HG02938 (cell line): ENCODE results near the gene TMEM213.
A peak's percentile ranks its signal among the peaks of the same experiment; 100 is the strongest.

Experiments used
- ATAC-seq: cut with Tn5 transposase; IDR thresholded peaks from one replicate; pipeline ENCODE4 v1.9.1; 2021; ENCODE audit warnings: mild to moderate bottlenecking, moderate library complexity; ENCODE audit not compliant: unreplicated experiment

The TMEM213 gene, protein sequence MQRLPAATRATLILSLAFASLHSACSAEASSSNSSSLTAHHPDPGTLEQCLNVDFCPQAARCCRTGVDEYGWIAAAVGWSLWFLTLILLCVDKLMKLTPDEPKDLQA

GRCh38 chr7:138797715-138798320, at the start of gene TMEM213, which contains the start of gene ATP6V0A4:
TSS of gene TMEM213 (plus strand) at chr7:138797994. CDS start at chr7:138798105, 111 bp downstream.
TSS of gene ATP6V0A4 (minus strand) at chr7:138798196. CDS start at chr7:138771247, 26,949 bp downstream.
- ATAC-seq = no peak

GRCh38 chr7:138748666-138749065, 49.1 kb upstream of the TMEM213 start:
- no peak for ATAC-seq

- no peak for ATAC-seq
Observed at GRCh38 chr7:138749960-138750359, 47.8 kb upstream of the TMEM213 start.

- no peak for ATAC-seq
Observed at GRCh38 chr7:138750473-138750872, 47.3 kb upstream of the TMEM213 start.

DNA sequence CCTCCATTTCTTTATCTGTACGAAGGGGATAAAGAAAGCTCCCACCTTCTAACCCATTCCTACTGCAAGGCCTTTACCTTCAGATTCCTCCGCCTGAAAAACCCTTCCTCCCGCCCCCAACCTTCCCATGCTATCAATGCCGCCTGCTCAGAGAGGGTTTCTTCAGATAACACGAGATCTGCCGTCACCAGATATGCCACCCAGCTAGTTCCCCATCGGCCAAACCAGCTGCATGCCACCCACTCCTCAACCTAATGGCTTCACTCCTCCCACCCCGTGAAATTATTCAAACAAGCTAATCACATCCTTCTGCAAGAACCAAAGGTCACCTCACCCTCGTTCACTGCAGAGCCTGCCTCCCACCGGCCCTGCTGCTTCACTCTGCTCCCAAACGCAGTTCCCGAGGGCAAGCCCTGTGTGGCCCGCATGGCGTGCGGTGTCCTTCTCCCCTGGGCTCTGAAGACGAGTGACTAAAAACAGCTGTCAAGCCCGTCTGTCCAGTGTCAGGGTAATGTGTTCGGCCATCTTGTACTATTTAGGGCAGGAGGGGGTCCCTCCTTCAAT, 46.8 kb upstream of the TMEM213 start:
- ATAC-seq = no peak

DNA sequence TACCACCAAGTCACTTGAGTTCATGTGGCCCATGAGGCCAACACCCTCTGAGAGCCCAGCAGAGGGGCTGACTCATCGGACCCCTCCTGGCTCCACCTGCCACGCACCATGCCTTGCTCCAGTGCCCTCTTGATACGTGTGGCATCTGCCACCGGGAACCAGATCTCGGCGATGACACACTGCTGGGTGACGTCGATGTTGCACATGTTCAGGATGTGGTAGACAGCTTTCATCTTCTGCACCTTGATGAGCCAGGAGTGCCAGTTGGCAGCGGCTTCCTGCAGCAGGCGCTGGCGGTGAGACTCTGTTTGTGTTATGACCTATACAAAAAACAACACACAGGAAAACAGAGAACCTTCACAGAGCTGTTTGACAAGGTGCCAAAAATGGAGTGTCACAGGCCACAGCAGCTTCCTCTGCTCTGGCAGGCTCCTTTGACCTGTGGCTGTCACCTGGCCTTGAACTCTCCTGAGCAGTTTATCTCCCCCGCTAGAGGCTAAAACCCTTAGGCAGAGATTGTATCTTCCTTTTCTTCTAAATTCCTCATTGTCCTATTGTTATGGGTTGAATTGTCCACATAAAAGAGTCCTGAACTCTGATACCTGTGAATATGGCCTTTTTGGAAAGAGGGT, 45.2 kb upstream of the TMEM213 start:
- ATAC-seq = peak; percentile 75

DNA sequence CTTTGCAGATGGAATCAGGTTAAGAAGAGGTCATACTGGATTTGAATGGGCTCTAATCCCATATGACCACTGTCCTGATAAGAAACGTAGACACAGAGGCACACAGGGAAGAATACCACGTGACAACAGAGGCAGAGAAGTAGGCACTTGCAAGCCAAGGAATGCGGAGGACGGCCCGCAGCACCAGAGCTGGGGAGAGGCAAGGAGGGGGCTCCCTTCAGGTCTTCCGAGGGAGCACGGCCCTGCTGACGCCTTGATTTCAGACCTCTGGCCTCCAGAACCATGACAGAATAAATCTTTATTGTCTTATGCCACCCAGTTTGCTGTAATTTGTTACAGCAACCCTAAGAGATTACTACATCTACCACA, 44.7 kb upstream of the TMEM213 start:
- ATAC-seq = no peak

DNA sequence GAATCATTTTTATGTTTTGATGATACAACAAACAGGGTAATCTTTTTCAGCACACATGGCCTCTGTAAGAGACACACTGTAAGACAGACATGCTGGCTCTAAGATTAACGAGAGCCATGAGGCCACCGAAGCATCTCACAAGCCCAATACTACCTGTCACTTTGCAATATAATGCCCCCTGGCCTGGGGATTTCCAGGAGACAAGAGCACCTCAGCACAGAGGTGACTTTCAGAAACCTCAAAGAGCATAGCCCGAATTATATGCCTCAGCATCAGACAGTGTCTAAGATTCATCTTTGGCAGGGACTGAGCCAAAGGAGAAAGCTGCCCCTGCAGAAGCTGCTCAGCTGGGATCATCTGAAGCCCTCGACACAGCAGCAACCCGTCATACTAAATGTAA, 44.2 kb upstream of the TMEM213 start:
- no peak for ATAC-seq

- ATAC-seq = no peak
Observed at GRCh38 chr7:138755331-138755747, 42.5 kb upstream of the TMEM213 start.

GRCh38 chr7:138755842-138756590, 41.8 kb upstream of the TMEM213 start:
- no peak for ATAC-seq

DNA sequence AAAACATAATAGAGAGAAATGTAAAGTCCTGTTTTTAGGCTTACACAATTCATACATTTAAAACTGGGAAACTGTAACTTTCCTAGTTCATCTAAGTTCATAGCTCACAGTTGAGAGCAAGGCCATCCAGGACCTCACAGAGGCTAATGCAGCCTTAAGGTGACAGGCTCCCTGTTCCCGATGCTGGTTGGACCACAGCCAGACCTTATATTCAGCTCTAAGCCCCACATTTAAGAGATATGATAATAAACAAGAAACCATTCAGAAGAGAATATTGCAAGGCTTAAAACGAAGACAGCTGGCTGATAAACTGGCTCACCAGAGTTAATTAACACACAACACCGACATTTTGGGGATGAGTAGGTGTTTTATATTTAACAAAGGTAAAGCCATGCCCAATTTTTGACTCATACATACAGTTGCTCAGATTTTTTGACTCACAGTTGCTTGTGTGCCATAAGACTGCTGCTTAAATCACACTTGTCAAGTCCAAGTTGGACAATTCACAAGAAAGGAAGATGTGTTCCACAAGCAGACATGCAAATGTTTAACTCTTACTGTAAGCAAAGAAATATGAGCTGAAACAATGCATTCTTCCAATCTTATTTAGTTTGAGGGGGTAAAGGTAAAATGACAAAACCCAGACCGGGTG, 41.1 kb upstream of the TMEM213 start:
- no peak for ATAC-seq

GRCh38 chr7:138768241-138768640, 29.6 kb upstream of the TMEM213 start:
- no peak for ATAC-seq

GRCh38 chr7:138770904-138771303, 26.9 kb upstream of the TMEM213 start:
- no peak for ATAC-seq

DNA sequence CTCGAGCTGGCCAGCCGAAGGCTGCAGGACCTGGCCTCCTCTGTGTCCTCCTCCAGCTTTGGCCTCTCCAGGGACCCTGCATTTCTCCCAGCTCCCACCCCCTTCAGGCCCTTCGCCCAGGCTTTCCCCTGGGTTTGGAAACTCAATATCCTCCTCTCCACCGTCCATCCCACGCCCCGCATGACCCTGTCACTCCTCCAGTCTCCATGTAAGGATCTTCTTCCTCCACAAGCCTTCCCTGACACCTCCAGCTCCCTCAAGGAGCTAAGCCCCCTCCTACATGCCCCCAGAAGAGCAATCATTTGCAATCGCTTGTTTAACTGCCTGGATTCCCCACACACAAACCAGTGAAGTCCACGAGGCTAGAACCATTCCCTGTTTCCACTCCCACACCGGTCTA, 24.6 kb upstream of the TMEM213 start:
- ATAC-seq = no peak

GRCh38 chr7:138773817-138774216, 24.0 kb upstream of the TMEM213 start:
- no peak for ATAC-seq

- no peak for ATAC-seq
Observed at GRCh38 chr7:138776166-138776833, 21.5 kb upstream of the TMEM213 start.

- ATAC-seq = no peak
Observed at GRCh38 chr7:138781004-138781403, 16.8 kb upstream of the TMEM213 start.

DNA sequence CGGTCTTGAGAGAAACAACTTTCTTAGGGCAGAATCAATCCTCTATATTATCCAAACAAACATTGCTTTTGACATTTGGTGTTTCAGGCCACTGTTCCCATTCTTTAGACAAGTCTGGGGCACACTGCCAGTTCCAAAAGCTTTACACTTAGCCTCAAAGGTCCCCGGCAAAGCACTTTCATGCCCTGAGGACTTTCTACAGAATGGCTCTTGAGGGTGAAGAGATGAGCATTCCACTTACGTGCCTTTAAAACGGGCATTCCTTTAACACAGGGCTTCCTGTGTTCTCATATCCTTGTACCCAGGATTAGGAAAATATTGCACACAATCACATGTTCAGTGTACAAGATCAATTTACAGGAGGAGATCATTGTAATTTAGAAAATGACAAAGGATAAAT, 13.1 kb upstream of the TMEM213 start:
- ATAC-seq = no peak

DNA sequence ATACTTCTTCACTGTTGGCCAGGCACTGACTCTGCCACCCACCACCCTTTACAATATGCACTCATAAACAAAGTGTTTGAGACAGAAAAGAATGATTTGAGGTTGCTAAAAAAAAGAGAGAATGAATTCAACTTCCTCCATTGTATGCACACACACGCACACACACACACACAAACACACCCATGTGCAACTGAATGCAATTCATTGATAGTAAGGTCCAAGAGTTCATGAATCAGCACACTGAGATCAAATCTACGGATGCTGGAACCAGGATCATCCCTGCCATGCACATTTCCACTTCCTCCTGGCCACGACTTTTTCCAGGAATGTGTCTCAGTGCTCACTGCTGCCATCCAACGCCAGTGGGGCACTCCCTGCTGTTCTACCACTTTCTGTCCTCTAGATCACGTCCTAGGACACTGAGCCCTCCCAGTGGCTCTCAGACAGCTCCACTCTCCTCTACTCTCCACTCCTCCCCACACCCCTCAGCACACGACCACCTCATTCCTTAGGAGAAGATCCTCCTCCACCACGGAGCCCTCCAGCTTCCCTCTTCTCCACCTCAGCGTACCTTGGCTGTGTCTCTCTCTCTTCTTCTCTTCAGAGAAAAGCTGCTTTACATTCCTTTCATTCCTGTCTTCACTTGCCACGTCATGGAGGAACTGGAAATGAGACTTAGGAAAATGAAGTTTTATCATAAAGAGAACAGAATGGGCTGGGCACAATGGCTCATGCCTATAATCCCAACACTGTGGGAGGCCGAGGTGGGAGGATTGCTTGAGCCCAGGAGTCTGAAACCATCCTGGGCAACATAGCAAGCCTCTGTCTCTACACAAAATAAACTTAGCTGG, 12.0 kb upstream of the TMEM213 start:
- ATAC-seq = no peak
